ENCODE data around the gene RNFT1.
"Not testable (repeated sequence)": the region's sequence is repeated elsewhere in the genome, so short reads cannot be mapped to it uniquely, and the experiment has no call there.

DNA sequence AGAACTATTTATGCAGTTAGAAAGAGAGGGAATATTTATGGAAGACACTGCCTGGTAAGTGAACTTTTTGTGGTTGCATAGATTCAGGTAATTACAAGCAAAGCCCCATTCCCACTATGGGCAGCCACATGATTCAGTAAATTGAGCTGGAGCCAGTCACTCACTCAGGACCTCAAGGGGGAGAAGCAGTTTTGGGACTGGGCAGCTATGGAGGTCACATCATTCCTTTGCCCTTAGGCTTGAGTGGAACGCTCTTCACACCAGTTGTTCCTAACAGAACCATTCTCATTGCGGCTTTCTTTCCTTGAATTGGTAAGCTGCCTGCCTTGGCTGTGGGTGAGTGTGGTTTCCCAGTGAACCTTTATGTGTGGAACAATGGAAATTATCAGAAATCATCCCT lies 34.4 kb downstream of the RNFT1 start:
- TF ChIP-seq, protein P1, sequence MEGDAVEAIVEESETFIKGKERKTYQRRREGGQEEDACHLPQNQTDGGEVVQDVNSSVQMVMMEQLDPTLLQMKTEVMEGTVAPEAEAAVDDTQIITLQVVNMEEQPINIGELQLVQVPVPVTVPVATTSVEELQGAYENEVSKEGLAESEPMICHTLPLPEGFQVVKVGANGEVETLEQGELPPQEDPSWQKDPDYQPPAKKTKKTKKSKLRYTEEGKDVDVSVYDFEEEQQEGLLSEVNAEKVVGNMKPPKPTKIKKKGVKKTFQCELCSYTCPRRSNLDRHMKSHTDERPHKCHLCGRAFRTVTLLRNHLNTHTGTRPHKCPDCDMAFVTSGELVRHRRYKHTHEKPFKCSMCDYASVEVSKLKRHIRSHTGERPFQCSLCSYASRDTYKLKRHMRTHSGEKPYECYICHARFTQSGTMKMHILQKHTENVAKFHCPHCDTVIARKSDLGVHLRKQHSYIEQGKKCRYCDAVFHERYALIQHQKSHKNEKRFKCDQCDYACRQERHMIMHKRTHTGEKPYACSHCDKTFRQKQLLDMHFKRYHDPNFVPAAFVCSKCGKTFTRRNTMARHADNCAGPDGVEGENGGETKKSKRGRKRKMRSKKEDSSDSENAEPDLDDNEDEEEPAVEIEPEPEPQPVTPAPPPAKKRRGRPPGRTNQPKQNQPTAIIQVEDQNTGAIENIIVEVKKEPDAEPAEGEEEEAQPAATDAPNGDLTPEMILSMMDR (IDR thresholded peaks at IDR 0.05 in 4 of 5, conservative IDR thresholded peaks at IDR 0.05 in 1 of 5): not testable (repeated sequence)
- TF ChIP-seq POLR2A (IDR thresholded peaks at IDR 0.05): not testable (repeated sequence)
